ENCODE measurements around the gene RRM2. TPM values are rescaled to one million over a fixed set of nuclear protein-coding genes. Genes with fewer than 3 reads are reported as not detected.

The RRM2 gene
- total RNA-seq, 1 donor from 2014 or later = 506 TPM

DNA sequence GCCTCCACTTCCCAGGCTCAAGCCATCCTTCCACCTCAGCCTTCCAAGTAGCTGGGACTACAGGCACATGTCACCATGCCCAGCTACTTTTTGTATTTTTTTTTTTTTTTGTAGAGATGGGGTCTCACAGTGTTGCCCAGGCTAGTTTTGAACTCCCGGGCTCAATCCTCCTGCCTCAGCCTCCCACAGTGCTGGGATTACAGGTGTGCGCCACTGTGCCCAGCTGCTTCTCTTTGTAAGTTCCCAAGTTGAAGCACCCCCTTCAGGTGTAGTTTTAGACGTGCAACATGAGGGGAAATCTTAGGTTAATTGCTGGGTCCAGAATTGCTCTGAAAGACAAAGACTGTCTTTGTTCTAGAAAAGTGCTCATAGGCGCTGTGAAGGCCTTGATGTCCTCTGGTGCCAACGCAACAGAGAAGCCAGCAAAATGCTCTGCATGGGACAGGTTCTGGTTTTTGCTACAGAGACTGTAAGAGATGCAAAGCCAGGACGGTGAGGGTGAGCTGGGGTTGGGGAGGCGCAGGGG is 46.6 kb downstream of the RRM2 start:
- intact Hi-C loops (cut with micrococcal nuclease) = no loop called here

DNA sequence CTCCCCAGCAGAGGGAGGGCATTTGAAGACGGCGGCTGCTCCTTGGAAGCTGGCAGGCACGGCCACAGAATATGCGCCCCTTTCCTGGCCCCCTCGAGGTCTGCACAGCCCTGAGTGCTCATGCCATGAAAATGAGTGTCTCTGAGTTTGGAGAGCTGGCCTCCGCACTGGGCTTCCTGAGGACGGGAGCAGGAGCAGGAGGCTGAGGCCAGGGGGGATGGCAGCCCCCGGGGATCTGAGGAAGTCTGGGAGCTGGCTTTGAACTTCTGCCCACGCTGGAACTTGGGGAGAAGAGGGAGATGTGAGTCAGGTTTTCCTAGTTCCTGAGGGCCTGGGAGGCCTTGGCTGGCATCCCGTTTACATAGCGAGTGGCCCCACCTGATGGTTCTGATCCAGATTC is 47.0 kb downstream of the RRM2 start:
- intact Hi-C loops (cut with micrococcal nuclease) = no loop called here

DNA sequence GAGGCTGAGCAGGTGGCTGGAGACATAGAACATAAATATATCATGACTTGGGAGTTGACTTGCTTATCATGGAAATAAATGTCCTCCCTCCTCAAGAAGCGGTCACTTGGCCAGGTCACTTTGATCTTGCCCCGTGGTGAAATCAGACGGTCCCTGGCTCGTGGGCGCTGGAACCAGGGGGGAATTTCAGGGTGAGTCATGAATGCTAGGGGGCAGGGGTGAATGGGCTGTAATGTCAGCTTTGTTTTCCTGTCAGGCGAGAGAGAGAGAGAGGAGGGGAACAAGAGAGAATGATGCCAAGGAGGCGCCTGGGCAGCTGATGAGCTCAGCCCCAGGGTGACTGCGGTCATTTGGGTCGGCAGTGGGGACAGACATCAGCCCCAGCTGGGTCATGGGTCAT is 47.7 kb downstream of the RRM2 start:
- intact Hi-C loops (cut with micrococcal nuclease) = no loop called here

DNA sequence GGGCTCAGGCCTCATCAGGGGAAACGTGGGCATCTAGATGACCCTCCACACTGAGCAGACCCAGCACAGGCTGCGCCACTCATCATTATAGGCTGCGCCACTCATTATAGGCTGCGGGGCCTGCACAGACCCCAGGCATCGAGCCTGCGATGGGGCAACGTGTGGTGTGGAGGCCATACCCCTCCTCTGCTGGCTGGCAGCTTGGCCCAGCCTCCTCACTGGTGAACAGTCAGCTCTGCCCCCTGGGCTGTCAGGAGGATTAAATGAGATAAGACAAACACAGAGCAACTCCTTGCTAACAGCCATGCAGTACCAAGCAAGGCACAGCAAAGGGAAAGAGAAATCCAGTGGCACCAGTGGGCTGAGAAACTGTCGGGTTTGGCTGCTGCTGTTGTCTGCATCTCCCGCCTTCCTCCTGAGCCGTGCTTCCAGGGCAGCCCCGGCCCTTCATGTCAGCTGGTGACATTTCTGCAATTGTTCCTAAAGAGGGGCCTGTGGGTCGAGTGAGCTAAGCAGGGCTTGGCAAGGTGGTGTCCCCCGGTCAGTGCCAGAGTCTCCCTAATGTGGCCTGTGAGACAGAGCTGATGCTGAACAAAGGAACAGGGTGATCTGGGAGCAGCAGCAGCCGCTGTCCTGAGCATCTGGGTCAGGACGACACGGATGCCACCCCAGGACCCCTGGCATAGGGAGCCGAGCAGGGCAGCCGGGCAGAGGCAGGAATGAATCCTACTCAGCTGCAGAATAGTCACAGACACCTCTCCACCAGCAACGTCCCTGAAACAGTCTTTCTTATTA is 48.7 kb downstream of the RRM2 start:
- intact Hi-C loops (cut with micrococcal nuclease) = no loop called here

DNA sequence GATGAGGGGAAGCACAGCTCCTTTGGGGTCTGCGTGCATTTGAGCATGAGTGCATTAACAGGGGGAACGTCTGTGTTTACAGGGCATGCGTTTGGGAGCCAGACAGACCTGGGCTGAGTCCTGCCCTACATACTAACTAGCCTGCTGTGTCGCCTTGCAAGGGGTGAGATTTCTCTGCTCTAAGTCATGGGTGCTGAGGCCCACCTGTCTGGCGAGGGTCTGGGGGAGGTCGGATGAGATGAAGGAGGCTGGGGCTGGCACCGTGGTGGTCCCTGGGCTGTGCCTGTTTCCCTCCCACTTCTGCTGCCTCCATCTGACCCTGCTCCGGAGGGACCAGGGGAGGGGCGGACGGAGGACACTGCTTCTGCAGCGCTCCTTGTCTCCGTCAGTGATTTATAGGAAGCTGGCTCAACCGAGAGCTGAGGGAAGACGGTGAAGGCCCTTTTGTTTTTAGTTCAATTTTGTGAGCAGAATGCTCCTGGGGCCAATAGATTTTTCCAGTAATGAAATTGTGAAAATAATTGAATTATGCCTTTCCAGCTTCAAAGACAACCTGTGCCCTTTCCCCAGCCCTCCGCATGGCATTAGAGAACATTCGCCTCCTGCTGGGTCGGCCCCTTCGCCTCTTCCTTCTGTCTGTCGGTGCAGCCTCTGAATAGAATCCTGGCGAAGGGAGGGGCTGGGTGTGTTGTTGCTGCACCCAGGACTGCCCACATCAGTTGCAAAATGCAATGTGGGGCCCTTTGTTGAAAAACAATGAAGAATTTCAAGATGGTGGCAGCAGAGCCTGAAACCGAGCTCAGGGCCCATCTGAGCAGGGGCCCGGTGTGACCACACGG is 49.7 kb downstream of the RRM2 start:
- intact Hi-C loops (cut with micrococcal nuclease) = no loop called here

DNA sequence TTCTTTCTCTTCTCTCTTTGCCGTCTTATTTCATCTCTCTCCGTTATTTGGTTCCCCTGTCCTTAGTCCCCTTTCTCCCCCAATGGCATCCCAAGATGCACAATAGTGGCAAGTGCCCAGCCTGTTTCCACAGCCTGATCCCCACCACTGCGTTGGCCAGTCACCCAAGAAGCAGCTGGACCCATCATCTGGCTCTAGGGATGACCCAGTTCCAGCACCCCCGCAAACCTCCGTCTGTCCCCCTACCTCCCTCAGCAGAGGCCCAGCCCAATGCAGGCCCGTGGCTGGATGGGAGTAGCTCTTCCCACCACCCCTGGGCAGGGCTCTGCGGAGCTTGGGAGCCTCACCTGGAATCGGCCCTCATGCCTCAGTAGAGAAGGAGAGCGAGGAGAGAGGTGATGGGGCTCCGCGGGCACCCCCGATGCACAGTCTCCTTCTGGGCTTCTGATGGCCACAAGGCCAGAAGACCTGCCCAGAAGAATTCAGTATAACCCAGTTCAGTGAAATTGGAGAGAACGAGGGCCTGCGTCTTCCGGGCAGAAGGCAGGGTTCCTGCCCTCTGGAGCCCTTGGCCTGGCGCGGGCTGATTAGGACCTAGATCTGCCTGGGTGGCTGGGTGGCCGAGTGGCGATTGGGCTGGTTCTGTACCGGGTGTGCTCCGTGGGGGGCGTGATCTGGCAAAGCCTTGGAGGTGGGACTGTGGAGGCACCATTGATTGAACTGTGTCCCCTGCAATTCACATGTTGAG is 50.9 kb downstream of the RRM2 start:
- intact Hi-C loops (cut with micrococcal nuclease) = no loop called here

DNA sequence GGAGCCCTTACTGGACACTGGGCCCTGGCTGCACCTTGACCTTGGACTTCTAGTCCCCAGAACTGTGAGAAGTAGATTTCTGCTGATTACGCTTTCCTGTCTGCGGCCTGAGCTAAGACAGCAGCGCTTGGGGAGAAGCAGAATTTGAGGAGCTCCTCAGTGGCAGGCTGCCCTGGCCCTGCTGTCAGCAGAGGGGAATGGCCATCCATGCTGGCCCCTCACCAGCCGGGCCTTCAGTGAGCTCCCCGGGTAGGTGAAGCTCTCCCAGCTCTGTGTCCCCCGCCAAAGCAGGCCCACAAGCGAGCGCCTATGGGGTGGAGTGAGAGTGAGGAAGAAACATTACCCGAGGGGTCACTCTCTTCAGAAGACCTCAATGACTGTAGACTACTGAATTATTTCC is 51.6 kb downstream of the RRM2 start:
- intact Hi-C loops (cut with micrococcal nuclease) = no loop called here

DNA sequence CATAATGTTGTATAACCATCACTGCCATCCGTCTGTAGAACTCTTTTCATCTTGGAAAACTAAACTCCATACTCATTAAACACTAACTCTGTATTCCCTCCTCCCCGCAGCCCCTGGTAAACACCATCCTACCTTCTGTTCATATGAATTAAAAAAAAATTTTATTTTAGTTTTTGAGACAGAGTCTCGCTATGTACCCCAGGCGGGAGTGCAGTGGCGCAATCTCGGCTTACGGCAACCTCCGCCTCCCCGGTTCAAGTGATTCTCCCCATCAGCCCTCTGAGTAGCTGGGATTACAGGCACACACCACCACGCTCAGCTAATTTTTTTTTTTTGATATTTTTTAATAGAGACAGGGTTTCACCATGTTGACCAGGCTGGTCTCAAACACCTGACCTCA is 52.9 kb downstream of the RRM2 start:
- intact Hi-C loops (cut with micrococcal nuclease) = no loop called here

DNA sequence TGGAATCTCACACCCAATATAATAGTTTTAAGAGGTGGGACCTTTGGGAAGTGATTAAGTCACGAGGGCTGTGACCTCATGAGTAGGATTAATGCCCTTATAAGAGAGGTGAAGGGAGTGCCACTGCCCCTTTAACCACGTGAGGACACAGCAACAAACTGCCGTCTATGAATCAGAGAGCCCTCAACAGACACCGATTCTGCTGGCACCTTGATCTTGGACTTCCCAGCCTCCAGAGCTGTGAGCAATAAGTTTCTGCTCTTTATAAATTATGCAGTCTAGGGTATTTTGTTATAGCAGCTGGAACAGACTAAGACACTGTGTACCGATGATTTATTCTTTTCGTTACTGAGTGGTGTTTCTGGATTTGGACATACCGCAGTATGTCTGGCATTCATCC is 56.2 kb downstream of the RRM2 start:
- intact Hi-C loops (cut with micrococcal nuclease) = no loop called here

DNA sequence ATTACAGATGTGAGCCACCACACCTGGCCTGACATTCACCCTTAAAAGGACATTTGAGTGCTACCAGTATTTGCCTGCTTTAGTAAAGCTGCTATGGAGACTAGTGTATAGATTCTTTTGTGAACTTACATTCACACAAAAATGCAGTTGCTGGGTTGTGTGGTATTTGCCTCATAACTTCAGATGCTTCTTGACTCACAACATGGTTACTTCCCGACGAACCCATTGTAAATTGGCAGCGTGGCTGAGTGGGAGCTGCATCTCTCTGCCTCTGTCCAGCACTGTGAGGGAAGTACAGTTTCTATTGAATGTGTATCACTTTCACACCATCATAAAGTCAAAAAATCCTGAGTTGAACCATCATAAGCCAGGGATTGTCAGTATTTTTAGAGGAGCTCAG is 56.9 kb downstream of the RRM2 start:
- intact Hi-C loops (cut with micrococcal nuclease) = no loop called here

DNA sequence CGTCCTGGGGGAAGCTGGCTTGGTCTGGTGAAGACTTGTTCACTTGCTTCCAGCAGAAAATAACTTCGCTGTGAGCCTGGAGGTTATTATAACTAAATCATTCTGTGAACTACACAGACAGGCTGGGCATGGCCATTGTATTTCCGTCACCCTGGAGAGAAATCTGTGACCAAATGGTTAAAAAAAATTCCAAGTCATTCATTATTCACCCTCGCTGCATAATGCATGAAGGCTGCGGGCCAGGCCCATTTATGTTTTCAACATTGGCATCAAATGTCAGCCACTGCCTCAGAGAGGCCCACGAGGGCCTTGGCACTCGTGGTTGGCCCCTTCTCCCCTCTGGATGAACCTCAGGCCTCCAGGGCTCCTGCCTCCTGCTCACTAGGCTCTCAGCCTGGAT is 57.7 kb downstream of the RRM2 start:
- intact Hi-C loops (cut with micrococcal nuclease) = no loop called here

Other genes starting within 250 kb of the RRM2 start
- 0.75 and 1.0 TPM in 2 replicates for gene GRHL1, start 171.0 kb upstream of the RRM2 start, total RNA-seq
- 9.6 and 10.6 TPM in 2 replicates for gene KLF11, start 79.2 kb upstream of the RRM2 start, total RNA-seq
- gene CYS1, start 42.3 kb upstream of the RRM2 start, total RNA-seq = 0.70 and 0.73 TPM in 2 replicates
- gene HPCAL1, start 180.2 kb downstream of the RRM2 start, total RNA-seq = 67.5 and 69.4 TPM in 2 replicates